ENCODE measurements around the gene IRF8. TPM values are rescaled to one million over a fixed set of nuclear protein-coding genes. Genes with fewer than 3 reads are reported as not detected.

IRF8 gene
- total and polyA plus RNA-seq, 2 of the 4 experiments (the other 2 are of a cell fraction), result not detected

DNA sequence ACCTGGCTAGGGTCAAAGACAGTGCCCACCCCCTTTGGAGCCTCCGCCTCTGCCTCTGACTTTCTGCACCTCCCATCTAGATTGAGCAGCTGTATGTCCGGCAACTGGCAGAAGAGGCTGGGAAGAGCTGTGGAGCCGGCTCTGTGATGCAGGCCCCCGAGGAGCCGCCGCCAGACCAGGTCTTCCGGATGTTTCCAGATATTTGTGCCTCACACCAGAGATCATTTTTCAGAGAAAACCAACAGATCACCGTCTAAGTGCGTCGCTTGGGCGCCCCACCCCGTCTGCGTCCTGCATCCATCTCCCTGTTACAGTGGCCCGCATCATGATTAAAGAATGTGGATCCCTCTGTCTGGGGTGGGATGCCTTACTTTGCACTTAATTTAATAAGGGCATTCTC, 22.1 kb downstream of the IRF8 start:
- H3K9me1 ChIP-seq (ENCODE audit: insufficient read depth, low read length), result no peaks in the 10 kb centered on the region
- peaks cover 4% of the 10 kb centered on the region; the same call in 1 of the 2 replicates for H3K9me3 ChIP-seq (ENCODE audit: control insufficient read depth, insufficient read depth, low read length)
- no peaks in the 10 kb centered on the region for H4K20me1 ChIP-seq (ENCODE audit: insufficient read depth, low read length)
- no peak overlapping the region for H3K4ac ChIP-seq (ENCODE audit: low read depth, low read length)
- H3K18ac ChIP-seq (ENCODE audit: low read depth, low read length), result no peak overlapping the region
- H3K4me3 ChIP-seq (ENCODE audit: insufficient read depth, low read depth, low read length), result no peak overlapping the region
- peaks cover 30% of the 10 kb centered on the region for H3K27me3 ChIP-seq (ENCODE audit: control insufficient read depth, insufficient read depth, low read length)
- no peak overlapping the region for H2AFZ ChIP-seq (replicated peaks; ENCODE audit: low read length, poor library complexity)
- H2BK120ac ChIP-seq (ENCODE audit: low read depth, low read length), result no peak overlapping the region
- no peak overlapping the region for H4K5ac ChIP-seq (ENCODE audit: low read depth, low read length)
- no peak overlapping the region for H3K23ac ChIP-seq (ENCODE audit: low read depth, low read length)
- in situ Hi-C loops (cut with MboI; ENCODE audit: low sequenced_read_pairs), result no loop called here
- dilution Hi-C loops (cut with HindIII; ENCODE audit: low sequenced_read_pairs, unreplicated experiment), result no loop called here
- no TSS peak for BruUV-seq (replicated peaks)
- no peak overlapping the region for H2BK15ac ChIP-seq (ENCODE audit: low read depth, low read length)
- no peaks in the 10 kb centered on the region for H3K79me1 ChIP-seq (ENCODE audit: low read depth in 1 of 2, low read length in 2 of 2)
- H4K8ac ChIP-seq (ENCODE audit: low read depth in 2 of 2, low read length in 2 of 2), result no peak overlapping the region
- ChIA-PET POLR2A (ENCODE audit: unreplicated experiment) (no interaction called here), CTCF (no interaction called here)
- no peak overlapping the region for H4K91ac ChIP-seq (ENCODE audit: insufficient read depth, low read depth, low read length)
- intact Hi-C loops (cut with micrococcal nuclease), result no loop called here
- ATAC-seq (ENCODE audit: low read depth) (no peak), DNase-seq (no peak)
- no peak overlapping the region for H2BK20ac ChIP-seq (ENCODE audit: low read depth, low read length)
- H2AK5ac ChIP-seq (ENCODE audit: low read depth, low read length), result no peak overlapping the region
- H3K36me3 ChIP-seq (ENCODE audit: control insufficient read depth, insufficient read depth, low read length), result no peaks in the 10 kb centered on the region
- peaks cover 5% of the 10 kb centered on the region; the same call in 1 of the 2 replicates for H3K4me1 ChIP-seq (ENCODE audit: control insufficient read depth, insufficient read depth, low read length)
- 82% methylated on average over 5 of the region's 14 CpGs; no CpG with 5 or more reads in 1 of the 2 experiments for WGBS, 2 experiments (ENCODE audit: extremely low coverage in 2 of 2, insufficient read length in 1 of 2)
- no peak overlapping the region for H3K9ac ChIP-seq (ENCODE audit: low read depth, low read length)
- TF ChIP-seq CEBPB (IDR thresholded peaks at IDR 0.05; ENCODE audit: low read depth, low read length) (no peak), RFX5 (IDR thresholded peaks at IDR 0.05; ENCODE audit: low read depth, low read length) (no peak)
- H3K56ac ChIP-seq (ENCODE audit: extremely low read depth, insufficient read depth, low read length), result no peak overlapping the region
- H3K4me2 ChIP-seq (ENCODE audit: low read depth, low read length), result no peak overlapping the region
- no peak overlapping the region for H2AK9ac ChIP-seq (replicated peaks; ENCODE audit: low read depth, low read length, poor library complexity)
- H3K14ac ChIP-seq (replicated peaks; ENCODE audit: low read depth, low read length), result no peak overlapping the region
- no peak overlapping the region for H2BK5ac ChIP-seq (ENCODE audit: low read depth, low read length, poor library complexity, severe bottlenecking)
- no peak overlapping the region for H3K27ac ChIP-seq (ENCODE audit: insufficient read depth, low read length)
